ENCODE measurements around the gene CACNA1C.
A peak's percentile ranks its signal among the peaks of the same experiment; 100 is the strongest.

Gene CACNA1C

GRCh38 chr12:2270846-2271245 is 218.1 kb downstream of the CACNA1C start:
- no peak overlapping the region for H3K4me3 ChIP-seq (ENCODE audit: low read depth, low read length)
- TF ChIP-seq CTCF (IDR thresholded peaks at IDR 0.05; ENCODE audit: low read depth, low read length), result no peak

GRCh38 chr12:2271961-2272360 is 219.2 kb downstream of the CACNA1C start:
- no peak for TF ChIP-seq CTCF (IDR thresholded peaks at IDR 0.05; ENCODE audit: low read depth, low read length)

GRCh38 chr12:2273288-2273687 is 220.5 kb downstream of the CACNA1C start:
- peak; percentile 67 for TF ChIP-seq CTCF (IDR thresholded peaks at IDR 0.05; ENCODE audit: low read depth, low read length)
- no peak overlapping the region for H3K4me3 ChIP-seq (ENCODE audit: low read depth, low read length)

More at GRCh38 chr12:2271961-2272360, 219.2 kb downstream of the CACNA1C start:
- no peak overlapping the region for H3K4me3 ChIP-seq (ENCODE audit: low read depth, low read length)

DNA sequence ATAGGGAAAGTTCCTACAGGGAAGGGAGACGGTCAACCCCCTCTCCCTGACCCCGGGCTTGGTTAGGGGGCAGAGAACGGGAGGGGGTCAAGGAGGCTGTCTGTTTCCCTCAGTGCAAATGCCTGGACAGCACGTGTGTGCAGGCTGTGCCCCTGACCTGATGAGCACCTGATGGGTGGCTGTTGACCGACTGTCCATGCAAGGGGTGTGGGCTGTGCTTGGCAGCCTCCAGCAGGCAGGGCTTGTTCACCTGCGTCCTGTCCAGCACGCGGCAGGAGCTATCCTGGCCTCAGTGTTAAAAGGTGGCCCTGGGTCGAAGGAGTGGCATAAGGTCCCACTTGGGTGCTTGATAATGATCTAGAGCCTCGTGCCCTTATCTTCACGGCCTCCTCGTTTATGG is 221.0 kb downstream of the CACNA1C start:
- no peak for TF ChIP-seq CTCF (IDR thresholded peaks at IDR 0.05; ENCODE audit: low read depth, low read length)
- no peak overlapping the region for H3K4me3 ChIP-seq (ENCODE audit: low read depth, low read length)

- no peak for TF ChIP-seq CTCF (IDR thresholded peaks at IDR 0.05; ENCODE audit: low read depth, low read length)
- H3K4me3 ChIP-seq (ENCODE audit: low read depth, low read length), result no peak overlapping the region
Measured at GRCh38 chr12:2274733-2275132, 221.9 kb downstream of the CACNA1C start.

DNA sequence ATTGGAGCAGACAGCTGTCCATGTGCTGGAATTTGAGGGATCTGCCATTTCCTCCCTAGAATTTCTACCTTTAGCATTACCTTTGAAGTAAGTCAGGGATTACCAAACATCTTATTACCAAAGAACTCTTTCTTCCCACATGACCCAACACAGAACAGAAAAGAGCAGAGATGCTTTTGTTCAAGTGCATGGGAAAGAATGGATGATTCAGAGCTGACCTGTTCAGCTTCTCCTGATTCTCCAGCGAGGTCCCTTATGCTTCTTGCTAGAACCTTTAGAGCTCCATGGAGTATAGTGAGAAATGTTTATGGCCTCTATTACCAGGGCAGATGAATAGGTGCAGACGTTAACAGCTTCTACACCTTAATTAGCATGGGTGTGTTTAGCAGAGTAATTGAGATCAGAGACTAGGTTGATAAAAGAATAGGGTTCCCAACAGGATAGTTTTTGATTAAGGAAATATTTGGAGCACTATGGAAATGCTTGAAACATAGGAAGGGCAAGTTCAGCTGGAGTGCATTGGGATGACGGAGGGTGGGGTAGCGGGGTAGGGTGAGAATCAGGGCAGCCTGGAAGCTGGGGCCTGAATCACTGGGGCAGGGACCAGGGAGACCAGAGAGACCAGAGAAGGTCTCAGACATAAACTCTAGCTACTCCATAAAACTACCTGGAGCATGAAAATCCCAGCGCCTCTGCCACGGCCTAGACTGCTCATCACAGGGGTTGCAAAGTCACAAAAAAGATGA is 223.7 kb downstream of the CACNA1C start:
- no peak for TF ChIP-seq CTCF (IDR thresholded peaks at IDR 0.05; ENCODE audit: low read depth, low read length)
- no peak overlapping the region for H3K4me3 ChIP-seq (ENCODE audit: low read depth, low read length)

- TF ChIP-seq CTCF (IDR thresholded peaks at IDR 0.05; ENCODE audit: low read depth, low read length), result no peak
Measured at GRCh38 chr12:2277492-2278155, 224.8 kb downstream of the CACNA1C start.

More at GRCh38 chr12:2277492-2278155, 224.8 kb downstream of the CACNA1C start:
- no peak overlapping the region for H3K4me3 ChIP-seq (ENCODE audit: low read depth, low read length)

All from WI38 (cell line).